Astrocyte of the spinal cord (primary cell): ENCODE measurements around the gene EPB41.
"Not testable (repeated sequence)": the region's sequence is repeated elsewhere in the genome, so short reads cannot be mapped to it uniquely, and the experiment has no call there.

Source experiments
- DNase-seq: peaks from one replicate; pipeline ENCODE4 v3.0.0; 2011; ENCODE audit warnings: low read depth, low spot score
- H3K4me3 ChIP-seq: 2 replicates; pipeline ENCODE4 v1.5.1; 2011; ENCODE audit warnings: low read depth, mild to moderate bottlenecking, low read length, moderate library complexity
- in situ Hi-C: cut with HindIII; loops from 2 replicates; pipeline ENCODE4 v1.10.0; 2017; ENCODE audit warnings: low sequenced_read_pairs
- TF ChIP-seq, protein P1 (sequence below): IDR thresholded peaks from 2 replicates; pipeline ENCODE4 v1.5.1; 2012; ENCODE audit warnings: low read depth, mild to moderate bottlenecking, low read length, inconsistent platforms

The EPB41 gene

GRCh38 chr1:29105822-29106221, 191.5 kb downstream of the EPB41 start:
- DNase-seq = no peak
- in situ Hi-C loops = no loop called here
- TF ChIP-seq, protein P1, sequence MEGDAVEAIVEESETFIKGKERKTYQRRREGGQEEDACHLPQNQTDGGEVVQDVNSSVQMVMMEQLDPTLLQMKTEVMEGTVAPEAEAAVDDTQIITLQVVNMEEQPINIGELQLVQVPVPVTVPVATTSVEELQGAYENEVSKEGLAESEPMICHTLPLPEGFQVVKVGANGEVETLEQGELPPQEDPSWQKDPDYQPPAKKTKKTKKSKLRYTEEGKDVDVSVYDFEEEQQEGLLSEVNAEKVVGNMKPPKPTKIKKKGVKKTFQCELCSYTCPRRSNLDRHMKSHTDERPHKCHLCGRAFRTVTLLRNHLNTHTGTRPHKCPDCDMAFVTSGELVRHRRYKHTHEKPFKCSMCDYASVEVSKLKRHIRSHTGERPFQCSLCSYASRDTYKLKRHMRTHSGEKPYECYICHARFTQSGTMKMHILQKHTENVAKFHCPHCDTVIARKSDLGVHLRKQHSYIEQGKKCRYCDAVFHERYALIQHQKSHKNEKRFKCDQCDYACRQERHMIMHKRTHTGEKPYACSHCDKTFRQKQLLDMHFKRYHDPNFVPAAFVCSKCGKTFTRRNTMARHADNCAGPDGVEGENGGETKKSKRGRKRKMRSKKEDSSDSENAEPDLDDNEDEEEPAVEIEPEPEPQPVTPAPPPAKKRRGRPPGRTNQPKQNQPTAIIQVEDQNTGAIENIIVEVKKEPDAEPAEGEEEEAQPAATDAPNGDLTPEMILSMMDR = no peak
- no peak overlapping the region for H3K4me3 ChIP-seq

GRCh38 chr1:29108041-29108440, 193.7 kb downstream of the EPB41 start:
- DNase-seq, in situ Hi-C loops, H3K4me3 ChIP-seq: not testable (repeated sequence)

- H3K4me3 ChIP-seq = no peak overlapping the region
- TF ChIP-seq, protein P1 = no peak
- in situ Hi-C loops = no loop called here
- no peak for DNase-seq
Measured at GRCh38 chr1:29112705-29113412, 198.5 kb downstream of the EPB41 start.

DNA sequence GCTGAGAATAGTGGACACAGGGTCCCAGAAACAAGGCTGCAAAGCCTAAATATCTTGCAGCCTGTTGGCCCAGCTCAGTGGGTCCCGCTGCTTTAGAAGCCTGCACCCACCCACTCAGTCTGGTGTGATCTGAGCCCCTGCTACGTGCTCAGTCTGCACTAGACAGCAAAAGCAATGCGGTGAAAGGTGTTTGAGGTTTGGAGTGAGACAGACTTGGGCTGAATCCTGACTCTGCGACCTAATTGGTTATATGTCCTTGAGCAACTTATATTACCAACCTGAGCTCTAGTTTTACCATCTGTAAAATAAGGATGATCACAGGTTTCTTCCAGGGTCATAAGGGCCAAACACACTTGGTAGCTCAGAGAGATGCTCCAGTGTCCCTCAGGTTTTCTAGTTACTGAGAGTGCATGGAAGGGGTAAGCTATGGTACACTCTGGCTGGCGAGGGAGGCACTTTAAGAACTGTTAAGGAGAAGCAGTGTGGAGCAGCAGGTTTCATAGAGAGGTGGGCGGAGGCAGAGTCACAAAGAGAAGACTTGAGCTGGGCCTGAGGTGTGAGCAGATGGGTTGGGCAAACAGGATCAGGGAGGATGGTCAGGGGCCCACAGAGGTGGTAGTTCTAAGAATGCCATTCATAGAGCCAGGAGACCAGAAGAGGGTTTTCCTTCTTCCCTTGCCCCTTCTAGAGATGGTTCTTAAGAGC, 199.2 kb downstream of the EPB41 start:
- DNase-seq = no peak
- TF ChIP-seq, protein P1 = no peak
- H3K4me3 ChIP-seq = no peak overlapping the region
- in situ Hi-C loops = no loop called here

GRCh38 chr1:29114654-29115053, 200.3 kb downstream of the EPB41 start:
- no peak for DNase-seq
- H3K4me3 ChIP-seq = no peak overlapping the region
- TF ChIP-seq, protein P1 = no peak
- in situ Hi-C loops = no loop called here

- TF ChIP-seq, protein P1 = peak; percentile 27
- DNase-seq = no peak
- in situ Hi-C loops = no loop called here
- no peak overlapping the region for H3K4me3 ChIP-seq
Measured at GRCh38 chr1:29117381-29117780, 203.0 kb downstream of the EPB41 start.

DNA sequence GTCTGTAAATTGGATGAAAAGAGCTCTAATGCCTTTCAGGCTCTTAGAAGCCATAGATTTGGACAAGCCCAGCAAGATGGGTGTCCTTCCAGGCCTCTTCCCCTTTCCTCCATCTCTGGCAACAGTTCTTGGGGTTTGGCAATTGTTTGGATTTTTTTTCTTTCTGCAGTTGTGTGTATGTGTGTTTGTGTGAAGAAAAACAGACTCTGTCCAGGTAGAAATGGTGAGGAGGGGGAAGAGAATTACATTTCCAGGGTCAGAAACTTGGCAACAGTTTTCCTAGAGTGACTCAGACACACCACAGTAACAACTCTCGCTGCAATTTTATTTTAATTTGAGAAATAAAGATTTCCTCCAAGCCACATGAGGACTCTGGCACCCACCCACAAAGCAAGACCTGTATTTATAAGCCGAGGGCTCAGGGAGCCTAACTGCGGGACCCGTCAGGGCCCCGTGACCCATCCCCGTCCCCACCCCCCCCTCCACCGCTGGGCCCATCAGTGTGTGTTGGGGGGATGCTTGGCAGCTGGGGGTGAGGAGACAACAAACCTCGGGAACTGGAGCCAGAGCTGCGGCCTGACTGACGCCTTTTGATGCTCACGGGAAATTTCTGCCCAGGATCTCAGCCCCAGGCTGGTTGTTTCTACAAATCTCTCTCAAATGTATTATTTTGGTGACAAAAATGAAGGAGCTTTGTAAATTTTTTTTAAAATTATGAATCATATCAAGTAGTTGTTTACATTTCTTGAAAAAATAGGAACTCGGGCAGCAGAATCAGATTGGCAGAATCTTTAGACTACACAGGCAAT, 205.0 kb downstream of the EPB41 start:
- no peak overlapping the region for H3K4me3 ChIP-seq
- TF ChIP-seq, protein P1 = no peak
- in situ Hi-C loops = no loop called here
- no peak for DNase-seq
